ENCODE data around the gene LBH.

Gene LBH

DNA sequence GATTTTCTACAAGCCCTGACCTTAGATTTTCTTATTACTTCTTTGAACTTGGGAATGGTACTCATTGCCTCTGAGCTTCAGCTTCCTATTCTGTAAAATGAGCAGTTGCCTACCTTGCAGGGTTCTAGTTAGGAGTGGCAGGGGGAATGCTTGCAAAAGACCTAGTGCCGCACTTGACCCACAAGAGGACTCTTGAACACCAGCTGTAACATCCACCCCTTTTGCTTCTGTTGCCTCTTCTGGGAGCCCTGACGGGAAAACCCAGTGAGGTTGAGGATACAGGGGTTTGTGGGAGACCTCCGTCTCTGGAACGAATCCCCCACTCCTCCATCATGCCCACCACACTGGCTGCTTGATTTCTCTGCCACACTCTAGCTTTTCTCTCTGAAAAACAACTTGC is 27.1 kb upstream of the LBH start:
- peaks cover 28% of the 10 kb centered on the region for H3K27me3 Mint-ChIP-seq
- H3K4me3 Mint-ChIP-seq = no peak overlapping the region
- peaks cover 10% of the 10 kb centered on the region for H3K4me1 Mint-ChIP-seq
- CTCF ChIA-PET = interaction anchor here (2.8 to 10.1 kb wide), 2 partner anchors 40 to 505 kb away, joined by 12 to 252 read pairs; no protein-coding TSS in a partner anchor
- DNase-seq = no peak
- H3K36me3 Mint-ChIP-seq = no peaks in the 10 kb centered on the region
- H3K9me3 Mint-ChIP-seq = no peaks in the 10 kb centered on the region
- H3K27ac Mint-ChIP-seq = no peak overlapping the region

DNA sequence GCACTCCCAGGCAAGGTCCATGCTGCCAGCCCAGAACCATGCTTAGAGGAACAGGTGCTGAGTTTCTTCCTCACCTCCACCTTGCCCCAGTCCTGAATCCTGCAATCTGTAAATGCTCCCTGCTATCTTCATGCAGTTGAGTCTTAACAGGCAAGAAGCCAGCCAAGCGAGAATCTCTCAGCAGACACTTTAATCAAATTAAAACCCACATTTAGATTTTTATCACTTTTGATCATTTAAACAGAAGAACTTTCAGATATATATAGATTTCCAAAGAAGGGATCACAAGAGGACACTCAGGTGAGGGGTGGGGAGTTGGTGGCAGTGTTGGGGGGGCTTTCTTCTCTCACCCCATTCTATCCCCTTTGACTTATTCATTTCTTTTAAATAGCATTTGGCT is 25.9 kb upstream of the LBH start:
- H3K4me1 Mint-ChIP-seq = peaks cover 19% of the 10 kb centered on the region
- CTCF ChIA-PET = interaction anchor here (2.8 to 10.1 kb wide), 2 partner anchors 41 to 504 kb away, joined by 12 to 252 read pairs; no protein-coding TSS in a partner anchor
- no peak for DNase-seq
- H3K4me3 Mint-ChIP-seq = no peak overlapping the region
- peaks cover 24% of the 10 kb centered on the region for H3K27me3 Mint-ChIP-seq
- H3K27ac Mint-ChIP-seq = no peak overlapping the region
- H3K9me3 Mint-ChIP-seq = no peaks in the 10 kb centered on the region
- H3K36me3 Mint-ChIP-seq = no peaks in the 10 kb centered on the region

DNA sequence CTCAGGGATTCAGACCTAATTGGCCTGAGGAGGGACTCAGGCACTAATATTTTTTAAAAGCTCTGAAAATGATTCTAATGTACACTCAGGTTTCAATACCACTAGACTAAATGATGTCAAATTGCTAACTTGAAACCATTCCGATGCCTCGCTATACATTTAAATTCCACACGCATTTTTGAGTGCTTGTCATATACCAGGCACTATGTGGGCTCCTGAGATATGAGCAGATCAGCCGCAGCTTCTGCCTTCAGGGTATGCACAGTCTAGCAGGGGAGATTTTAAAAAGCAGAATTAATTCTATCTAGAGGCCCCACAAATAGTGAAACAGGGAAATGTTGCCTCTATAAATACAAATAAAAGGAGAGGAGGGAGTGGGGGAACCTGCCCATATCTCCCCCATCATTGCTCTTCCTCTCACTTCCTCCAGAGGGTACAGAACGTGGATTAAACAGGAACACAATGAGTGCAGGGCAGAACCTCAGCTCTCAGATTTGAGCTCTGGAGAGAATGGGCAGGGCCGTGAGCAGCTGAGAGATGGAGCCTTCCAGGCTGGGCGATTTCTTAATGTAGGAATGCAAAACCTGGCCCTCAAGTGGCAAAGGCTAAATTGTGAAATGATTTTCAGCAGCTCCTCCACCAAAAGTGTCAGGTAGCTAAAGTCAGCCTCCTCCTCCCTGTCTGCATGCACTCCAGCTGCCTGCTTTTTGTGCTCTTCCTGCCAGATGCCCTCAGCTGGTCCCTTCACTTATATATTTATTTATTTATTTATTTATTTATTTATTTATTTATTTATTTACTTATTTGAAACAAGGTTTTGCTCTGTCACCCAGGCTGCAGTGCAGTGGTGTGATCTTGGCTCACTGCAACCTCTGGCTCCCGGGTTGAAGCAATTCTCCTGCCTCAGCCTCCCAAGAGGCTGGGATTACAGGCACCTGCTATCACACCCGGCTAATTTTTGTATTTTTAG is 24.6 kb upstream of the LBH start:
- peaks cover 24% of the 10 kb centered on the region for H3K27me3 Mint-ChIP-seq
- no peaks in the 10 kb centered on the region for H3K36me3 Mint-ChIP-seq
- CTCF ChIA-PET = interaction anchor here (0.7 to 10.1 kb wide), 8 partner anchors 16 to 503 kb away, joined by 3 to 252 read pairs (median 30); partner anchors contain the start of gene LBH
- peaks cover 20% of the 10 kb centered on the region for H3K4me1 Mint-ChIP-seq
- H3K27ac Mint-ChIP-seq = no peak overlapping the region
- no peaks in the 10 kb centered on the region for H3K9me3 Mint-ChIP-seq
- no peak overlapping the region for H3K4me3 Mint-ChIP-seq
- no peak for DNase-seq

DNA sequence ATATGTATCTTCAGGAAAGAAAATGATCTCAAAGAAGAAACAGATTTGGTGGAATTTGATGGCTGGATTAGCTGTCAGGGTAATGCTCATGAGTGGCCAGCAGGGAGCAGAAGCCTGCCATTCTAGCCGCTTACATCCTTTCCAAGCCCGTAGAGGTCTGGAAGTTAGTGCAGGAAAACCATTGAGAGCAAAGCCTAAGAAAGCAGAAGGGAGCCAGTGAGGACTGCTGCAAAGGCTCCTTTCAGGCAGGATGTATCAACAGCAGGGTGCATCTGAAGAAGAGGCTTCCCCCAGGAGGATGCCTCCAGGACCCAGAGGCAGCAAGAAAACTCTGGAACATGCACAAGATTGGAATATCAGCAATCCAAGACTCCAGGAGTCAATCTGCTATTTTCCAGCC is 22.9 kb upstream of the LBH start:
- no peaks in the 10 kb centered on the region for H3K36me3 Mint-ChIP-seq
- DNase-seq = peak; percentile 56
- CTCF ChIA-PET = interaction anchor here (0.7 to 10.1 kb wide), 41 partner anchors 8 to 1125 kb away, joined by 3 to 252 read pairs (median 5); partner anchors contain the start of genes LBH and YPEL5
- peaks cover 20% of the 10 kb centered on the region for H3K4me1 Mint-ChIP-seq
- H3K27ac Mint-ChIP-seq = peak overlapping the region; percentile 63
- no peaks in the 10 kb centered on the region for H3K9me3 Mint-ChIP-seq
- H3K4me3 Mint-ChIP-seq = no peak overlapping the region
- peaks cover 23% of the 10 kb centered on the region for H3K27me3 Mint-ChIP-seq

DNA sequence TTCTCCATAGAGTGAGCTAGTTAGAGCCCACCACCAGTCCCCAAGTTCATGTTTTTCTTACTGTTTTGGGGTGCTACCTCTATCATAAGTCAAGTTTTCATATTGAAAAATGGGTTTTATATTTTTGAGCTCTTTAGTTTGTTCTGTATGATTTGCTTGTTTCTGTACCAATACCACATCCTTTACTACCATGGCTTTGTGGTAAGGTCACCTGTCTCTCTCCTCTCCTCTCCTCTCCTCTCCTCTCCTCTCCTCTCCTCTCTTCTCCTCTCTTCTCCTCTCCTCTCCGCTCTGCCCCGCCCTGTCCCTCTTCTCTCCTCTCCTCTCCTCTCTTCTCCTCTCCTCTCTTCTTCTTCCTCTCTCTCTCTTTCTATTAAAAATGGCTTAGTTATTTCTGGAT is 22.1 kb upstream of the LBH start:
- peaks cover 20% of the 10 kb centered on the region for H3K4me1 Mint-ChIP-seq
- no peaks in the 10 kb centered on the region for H3K36me3 Mint-ChIP-seq
- H3K27ac Mint-ChIP-seq = peak overlapping the region; percentile 63
- H3K27me3 Mint-ChIP-seq = peaks cover 21% of the 10 kb centered on the region
- CTCF ChIA-PET = interaction anchor here (0.6 to 10.1 kb wide), 32 partner anchors 7 to 1124 kb away, joined by 3 to 252 read pairs (median 4); partner anchors contain the start of genes LBH and YPEL5
- no peak for DNase-seq
- no peaks in the 10 kb centered on the region for H3K9me3 Mint-ChIP-seq
- no peak overlapping the region for H3K4me3 Mint-ChIP-seq

DNA sequence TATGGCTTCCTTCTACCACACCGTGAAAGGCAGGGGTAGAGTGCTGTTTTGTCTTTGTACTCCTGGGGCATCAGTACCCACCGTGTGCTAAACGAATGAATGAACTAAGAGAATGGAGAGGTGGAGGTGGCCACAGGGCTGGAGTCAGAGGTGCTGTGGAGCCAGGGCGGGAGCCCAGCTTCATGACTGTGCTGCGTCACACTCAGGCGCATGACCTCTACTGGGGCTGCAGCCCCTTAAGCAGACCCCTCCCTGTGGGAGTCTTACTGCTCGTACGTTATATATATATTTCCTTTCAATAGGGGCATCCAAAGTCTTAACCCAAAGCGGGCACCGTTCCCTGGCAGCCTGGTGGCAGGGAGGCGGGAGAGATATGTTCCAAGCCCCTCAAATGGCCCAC is 18.0 kb upstream of the LBH start:
- no peak overlapping the region for H3K4me3 Mint-ChIP-seq
- CTCF ChIA-PET = interaction anchor here (1.7 to 2.4 kb wide), 2 partner anchors 49 to 498 kb away, joined by 6 to 15 read pairs; no protein-coding TSS in a partner anchor
- peaks cover 10% of the 10 kb centered on the region for H3K27me3 Mint-ChIP-seq

DNA sequence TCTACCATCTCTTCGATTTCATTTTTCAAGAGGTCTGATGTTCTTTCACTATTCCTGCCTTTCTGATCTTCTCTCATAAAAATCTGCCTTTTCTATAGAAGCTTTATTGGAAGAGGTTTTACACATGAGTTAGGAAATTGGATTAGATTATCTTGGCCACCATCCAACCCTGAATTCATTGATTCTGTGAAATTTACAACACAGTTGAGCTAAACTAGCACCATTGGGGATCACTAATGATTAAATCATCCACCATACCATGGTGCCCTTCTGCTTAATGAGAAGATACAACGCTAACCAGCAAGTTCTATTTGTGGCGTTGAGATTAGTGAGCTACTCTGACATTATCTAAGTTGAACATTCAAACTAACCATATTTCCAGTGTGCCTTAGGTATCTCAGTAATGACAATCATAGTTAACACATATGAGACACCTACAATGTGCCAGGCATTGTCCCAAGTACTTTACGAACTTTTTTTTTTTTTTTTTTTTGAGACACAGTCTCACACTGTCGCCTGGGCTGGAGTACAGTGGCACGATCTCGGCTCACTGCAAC is 17.3 kb upstream of the LBH start:
- H3K27ac Mint-ChIP-seq = no peak overlapping the region
- H3K9me3 Mint-ChIP-seq = no peaks in the 10 kb centered on the region
- CTCF ChIA-PET = interaction anchor here (0.8 to 2.4 kb wide), 3 partner anchors 49 to 497 kb away, joined by 3 to 15 read pairs (median 6); no protein-coding TSS in a partner anchor
- peaks cover 17% of the 10 kb centered on the region for H3K4me1 Mint-ChIP-seq
- no peaks in the 10 kb centered on the region for H3K36me3 Mint-ChIP-seq
- H3K4me3 Mint-ChIP-seq = no peak overlapping the region
- DNase-seq = no peak
- peaks cover 10% of the 10 kb centered on the region for H3K27me3 Mint-ChIP-seq

More for the DNA sequence above, 18.0 kb upstream of the LBH start:
- no peak for DNase-seq
- Mint-ChIP-seq H3K27ac (no peak overlapping the region), H3K36me3 (no peaks in the 10 kb centered on the region), H3K4me1 (peaks cover 23% of the 10 kb centered on the region), H3K9me3 (no peaks in the 10 kb centered on the region)

DNA sequence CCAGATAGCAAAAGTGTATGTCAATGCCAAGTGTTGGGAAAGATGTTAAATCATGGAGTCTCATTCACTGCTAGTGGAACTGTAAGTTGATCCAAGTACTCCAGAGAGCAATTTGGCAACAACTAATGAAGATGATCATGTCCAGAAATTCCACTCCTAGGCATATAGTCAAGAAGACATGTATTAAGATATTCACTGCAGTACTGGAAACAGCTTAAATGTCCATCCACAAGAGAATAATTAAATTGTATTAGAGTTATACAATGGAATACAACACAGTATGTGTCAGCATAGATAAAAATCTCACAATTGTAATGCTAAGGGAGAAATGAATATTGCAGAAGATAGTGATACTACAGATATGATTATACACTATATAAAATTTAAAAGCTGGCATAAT is 15.2 kb upstream of the LBH start:
- H3K27me3 Mint-ChIP-seq = peaks cover 16% of the 10 kb centered on the region
- H3K36me3 Mint-ChIP-seq = no peaks in the 10 kb centered on the region
- no peaks in the 10 kb centered on the region for H3K9me3 Mint-ChIP-seq
- CTCF ChIA-PET = interaction anchor here (0.7 to 1.9 kb wide), 4 partner anchors 8 to 495 kb away, joined by 3 to 5 read pairs (median 4); no protein-coding TSS in a partner anchor
- peaks cover 3% of the 10 kb centered on the region for H3K4me1 Mint-ChIP-seq
- H3K27ac Mint-ChIP-seq = no peak overlapping the region
- no peak overlapping the region for H3K4me3 Mint-ChIP-seq
- DNase-seq = no peak

DNA sequence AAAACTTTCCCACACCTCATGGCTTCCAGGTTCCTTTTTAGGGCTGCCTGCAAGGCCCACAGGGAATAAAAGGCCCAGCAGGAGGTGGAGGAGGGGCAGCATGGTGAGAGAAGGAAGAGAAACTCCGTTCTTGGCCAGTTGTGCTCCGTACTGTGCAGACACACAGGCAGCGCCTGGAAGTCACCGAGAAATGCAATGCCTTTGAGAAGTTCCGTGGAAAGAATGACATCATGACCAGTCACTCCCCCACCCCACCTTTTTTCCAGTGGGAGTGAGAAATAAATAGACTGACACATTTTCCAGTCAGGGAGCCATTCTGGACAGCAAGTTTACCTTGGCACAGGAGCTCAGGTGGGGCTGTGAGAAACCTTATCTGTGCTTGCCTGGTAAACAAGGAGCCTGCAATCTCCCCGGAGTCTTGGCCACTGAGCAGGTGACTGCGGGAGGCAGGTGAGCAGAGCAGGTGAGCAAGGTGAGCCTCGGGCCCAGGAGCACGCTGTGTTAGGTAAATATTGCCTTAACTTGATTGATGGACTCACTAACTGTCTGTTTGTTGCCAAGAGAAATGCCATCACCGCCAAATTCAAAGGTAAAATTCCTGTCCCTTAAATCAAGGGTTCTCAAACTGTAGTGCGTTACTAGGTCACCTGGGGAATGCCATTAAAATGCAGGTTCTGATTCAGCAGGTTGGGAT is 13.5 kb upstream of the LBH start:
- no peak overlapping the region for H3K27ac Mint-ChIP-seq
- H3K4me3 Mint-ChIP-seq = no peak overlapping the region
- CTCF ChIA-PET = interaction anchor here (0.8 to 1.9 kb wide), 4 partner anchors 9 to 493 kb away, joined by 3 to 4 read pairs (median 4); no protein-coding TSS in a partner anchor
- no peaks in the 10 kb centered on the region for H3K9me3 Mint-ChIP-seq
- H3K27me3 Mint-ChIP-seq = peaks cover 16% of the 10 kb centered on the region
- H3K4me1 Mint-ChIP-seq = peaks cover 11% of the 10 kb centered on the region
- no peak for DNase-seq
- H3K36me3 Mint-ChIP-seq = no peaks in the 10 kb centered on the region

DNA sequence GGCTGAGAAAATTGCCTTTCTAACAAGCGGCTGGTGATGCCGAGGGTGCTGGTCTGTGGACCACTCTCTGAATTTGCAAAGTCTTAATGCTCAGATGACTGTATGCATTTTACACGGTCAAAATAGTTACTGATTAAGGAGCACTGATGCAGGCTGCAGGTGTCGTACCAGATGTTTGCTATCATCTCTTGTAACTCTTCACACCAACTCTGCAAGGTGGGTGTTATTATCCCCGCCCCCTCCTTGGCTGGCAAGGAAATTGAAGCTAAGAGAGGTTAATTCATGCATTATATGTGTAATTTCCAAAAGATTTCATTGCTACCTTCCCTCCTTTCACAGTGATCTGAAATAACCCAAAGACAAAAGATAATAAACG is 13.0 kb upstream of the LBH start:
- Mint-ChIP-seq H3K4me1 (peaks cover 15% of the 10 kb centered on the region), H3K27me3 (peaks cover 13% of the 10 kb centered on the region), H3K4me3 (no peak overlapping the region), H3K9me3 (no peaks in the 10 kb centered on the region), H3K27ac (no peak overlapping the region), H3K36me3 (no peaks in the 10 kb centered on the region)
- no peak for DNase-seq
- CTCF ChIA-PET = interaction anchor here (0.8 to 1.2 kb wide), 3 partner anchors 9 to 53 kb away, joined by 3 to 5 read pairs (median 4); no protein-coding TSS in a partner anchor

DNA sequence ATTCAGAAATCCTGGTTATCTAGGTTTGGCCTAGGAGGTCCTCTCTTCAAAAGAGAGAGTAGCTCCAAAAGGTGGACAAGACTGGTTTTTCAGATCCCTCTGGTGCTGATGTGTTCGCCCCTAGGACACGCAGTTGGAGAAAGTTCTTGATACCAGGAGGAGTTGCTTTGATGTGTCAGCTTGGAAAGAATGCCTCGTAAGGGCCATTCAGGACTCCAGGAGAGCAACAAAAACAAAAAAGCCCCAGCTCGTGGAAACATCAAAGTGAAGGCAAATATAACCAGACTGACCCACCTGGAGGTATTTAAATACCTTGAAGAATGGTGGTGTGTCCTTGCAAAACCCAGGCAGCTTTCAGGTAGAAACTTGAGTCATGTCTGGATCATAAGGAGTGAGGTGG is 12.5 kb upstream of the LBH start:
- CTCF ChIA-PET = interaction anchor here (0.8 to 1.2 kb wide), 3 partner anchors 10 to 54 kb away, joined by 3 to 5 read pairs (median 4); no protein-coding TSS in a partner anchor
- Mint-ChIP-seq H3K27ac (no peak overlapping the region), H3K4me3 (no peak overlapping the region), H3K36me3 (no peaks in the 10 kb centered on the region), H3K27me3 (peaks cover 9% of the 10 kb centered on the region), H3K9me3 (no peaks in the 10 kb centered on the region), H3K4me1 (peaks cover 20% of the 10 kb centered on the region)
- no peak for DNase-seq

DNA sequence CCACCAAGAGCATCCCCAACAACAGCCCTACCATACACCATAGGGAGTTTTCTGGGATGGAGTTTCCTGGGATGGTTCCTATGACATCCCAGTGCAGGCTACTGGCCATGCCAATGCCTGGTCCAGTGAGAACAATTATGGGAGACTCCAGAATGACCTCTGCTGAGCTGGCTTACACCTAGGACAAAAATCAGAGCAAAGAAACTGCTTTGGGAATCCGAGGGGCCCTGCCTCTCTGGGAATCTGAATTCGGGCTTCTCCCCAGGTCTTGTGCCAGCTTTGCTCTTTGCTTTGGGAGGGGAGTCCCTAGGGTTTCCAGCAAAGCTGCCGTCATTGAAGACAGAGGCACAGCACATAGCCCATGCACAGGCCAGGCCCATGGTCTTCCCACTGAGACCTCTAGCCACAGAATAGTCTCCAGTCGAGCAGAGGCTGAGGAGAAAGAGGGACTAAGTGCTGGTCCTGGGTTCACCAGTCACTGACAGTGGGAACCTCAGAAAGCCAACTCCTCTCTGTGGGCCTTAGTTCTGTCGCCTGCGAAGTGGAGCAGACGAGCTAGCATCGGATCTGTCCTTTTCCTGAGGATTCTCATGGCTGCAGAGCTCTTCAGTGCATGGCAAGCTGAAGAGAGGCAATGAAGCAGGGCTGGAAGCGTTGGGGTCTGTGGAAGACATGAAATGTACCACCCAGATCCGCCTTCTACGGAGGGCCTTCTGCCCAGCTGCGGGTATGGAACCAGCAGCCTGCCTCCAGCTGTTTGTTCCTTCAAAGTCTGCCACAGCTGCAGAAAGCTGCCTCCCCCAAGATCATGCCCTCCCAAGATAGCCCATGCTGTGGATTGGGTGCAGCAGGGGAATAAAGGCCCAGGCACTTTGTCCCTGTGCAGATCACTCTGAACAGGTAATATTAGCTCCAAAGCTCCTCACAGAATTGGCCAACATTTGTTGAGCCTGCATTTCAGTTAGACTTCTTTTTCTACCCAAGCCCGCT is 11.2 kb upstream of the LBH start:
- no peak overlapping the region for H3K4me3 Mint-ChIP-seq
- peaks cover 31% of the 10 kb centered on the region for H3K4me1 Mint-ChIP-seq
- no peak overlapping the region for H3K27ac Mint-ChIP-seq
- H3K36me3 Mint-ChIP-seq = no peaks in the 10 kb centered on the region
- DNase-seq = no peak
- no peaks in the 10 kb centered on the region for H3K9me3 Mint-ChIP-seq
- H3K27me3 Mint-ChIP-seq = peaks cover 9% of the 10 kb centered on the region
- CTCF ChIA-PET = interaction anchor here (0.6 to 6.6 kb wide), 4 partner anchors 12 to 491 kb away, joined by 3 to 47 read pairs (median 4); no protein-coding TSS in a partner anchor

DNA sequence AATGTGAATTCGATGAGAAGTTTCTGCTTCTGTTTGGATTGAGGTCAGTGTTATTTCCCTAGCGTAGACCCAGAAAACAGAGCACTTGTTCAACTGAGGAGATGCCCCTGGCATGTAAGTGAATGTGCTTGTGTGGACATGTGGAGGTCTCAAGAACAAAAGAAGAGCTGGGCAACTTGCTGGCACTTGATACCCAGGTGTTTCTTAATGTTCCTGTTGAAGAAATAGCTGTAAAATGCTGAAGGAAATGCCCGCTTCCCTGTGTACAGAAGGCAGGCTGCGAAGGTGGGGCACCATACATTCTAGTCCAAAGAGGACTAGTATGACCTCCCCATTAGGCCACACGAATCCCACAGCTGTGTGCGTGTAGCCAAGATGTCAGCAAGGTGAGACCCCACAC is 9.8 kb upstream of the LBH start:
- H3K27me3 Mint-ChIP-seq = peaks cover 9% of the 10 kb centered on the region
- H3K4me1 Mint-ChIP-seq = peaks cover 44% of the 10 kb centered on the region
- no peak overlapping the region for H3K4me3 Mint-ChIP-seq
- no peak for DNase-seq
- no peaks in the 10 kb centered on the region for H3K9me3 Mint-ChIP-seq
- CTCF ChIA-PET = interaction anchor here (0.6 to 6.6 kb wide), 3 partner anchors 13 to 253 kb away, joined by 3 to 47 read pairs (median 3); no protein-coding TSS in a partner anchor
- no peaks in the 10 kb centered on the region for H3K36me3 Mint-ChIP-seq
- no peak overlapping the region for H3K27ac Mint-ChIP-seq
